Head of caudate nucleus (tissue), 42 donors: ENCODE results near the gene TBX4.
"Not testable (repeated sequence)": the region's sequence is repeated elsewhere in the genome, so short reads cannot be mapped to it uniquely, and the experiment has no call there.

ENCODE experiments used
- DNase-seq, 42 donors: peaks; one replicate each; pipeline versions ENCODE4 v3.0.0 to v3.0.0-alpha.2; 2020 to 2021; ENCODE audit warnings: mixed read lengths in 7 of 42
- intact Hi-C: fragments of 100-400 bp; cut with DNase I; formaldehyde crosslinking; loops from one replicate; pipeline ENCODE4 v1.15.0; 2022

TBX4 gene

GRCh38 chr17:61423967-61424649 is 28.1 kb upstream of the TBX4 start:
- DNase-seq, result no peak
- intact Hi-C loops, result no loop called here

- intact Hi-C loops, result no loop called here
- no peak for DNase-seq
Measured at GRCh38 chr17:61425682-61426481, 26.3 kb upstream of the TBX4 start.

DNA sequence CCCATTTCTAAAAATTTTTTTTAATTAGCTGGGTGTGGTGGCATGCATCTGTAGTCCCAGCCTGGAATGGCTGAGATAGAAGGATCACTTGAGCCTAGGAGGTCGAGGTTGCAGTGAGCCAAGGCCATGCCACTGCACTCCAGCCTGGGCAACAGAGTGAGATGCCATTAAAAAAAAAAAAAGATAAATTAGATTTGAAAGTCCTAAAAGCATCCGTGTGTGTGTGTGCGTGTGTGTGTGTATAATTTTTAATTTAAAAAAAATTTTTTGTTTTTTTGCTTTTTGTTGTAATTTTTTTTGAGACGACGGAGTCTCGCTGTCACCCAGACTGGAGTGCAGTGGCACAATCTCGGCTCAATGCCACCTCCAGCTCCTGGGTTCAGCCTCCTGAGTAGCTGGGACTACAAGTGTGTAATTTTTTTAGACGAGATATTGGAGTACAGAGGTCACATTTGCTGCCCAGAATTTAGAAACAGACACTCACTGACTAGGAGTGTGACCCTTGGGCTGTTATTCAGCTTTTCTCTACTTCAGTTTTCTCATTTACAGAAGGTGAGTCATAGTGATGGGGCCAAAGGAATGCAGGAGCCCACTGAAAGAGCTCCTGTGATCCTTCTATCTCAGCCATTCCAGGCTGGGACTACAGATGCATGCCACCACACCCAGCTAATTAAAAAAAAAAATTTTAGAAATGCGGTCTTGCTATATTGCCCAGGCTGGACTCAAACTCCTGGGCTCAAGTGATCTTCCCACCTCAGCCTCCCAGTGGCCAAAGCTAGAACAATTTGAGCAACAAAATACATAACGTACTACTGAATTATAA is 25.5 kb upstream of the TBX4 start:
- intact Hi-C loops, result no loop called here
- DNase-seq, result no peak

- DNase-seq, result no peak
- intact Hi-C loops, result no loop called here
Measured at GRCh38 chr17:61427567-61427966, 24.7 kb upstream of the TBX4 start.

DNA sequence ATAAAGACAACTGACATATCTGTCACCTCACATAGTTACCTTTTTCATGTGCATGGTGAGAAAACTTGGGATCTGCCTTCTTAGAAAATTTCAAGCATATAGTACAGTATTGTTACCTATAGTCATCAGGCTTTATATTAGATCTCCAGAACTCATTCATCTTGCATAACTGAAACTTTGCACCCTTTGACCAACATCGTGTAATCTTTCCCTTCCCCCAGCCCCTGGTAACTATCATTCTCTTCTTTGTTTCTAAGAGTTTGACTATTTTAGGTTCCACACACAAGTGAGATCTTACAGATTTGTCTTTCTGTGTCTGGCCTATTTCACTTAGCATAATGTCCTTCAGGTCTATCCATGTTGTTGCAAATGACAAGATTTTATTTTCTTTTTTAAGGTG is 22.9 kb upstream of the TBX4 start:
- intact Hi-C loops, result no loop called here
- DNase-seq, result no peak

- intact Hi-C loops, result not testable (repeated sequence)
- DNase-seq, result peak in 1 of 42 donors; percentile 34
Measured at GRCh38 chr17:61429831-61430230, 22.4 kb upstream of the TBX4 start.

DNA sequence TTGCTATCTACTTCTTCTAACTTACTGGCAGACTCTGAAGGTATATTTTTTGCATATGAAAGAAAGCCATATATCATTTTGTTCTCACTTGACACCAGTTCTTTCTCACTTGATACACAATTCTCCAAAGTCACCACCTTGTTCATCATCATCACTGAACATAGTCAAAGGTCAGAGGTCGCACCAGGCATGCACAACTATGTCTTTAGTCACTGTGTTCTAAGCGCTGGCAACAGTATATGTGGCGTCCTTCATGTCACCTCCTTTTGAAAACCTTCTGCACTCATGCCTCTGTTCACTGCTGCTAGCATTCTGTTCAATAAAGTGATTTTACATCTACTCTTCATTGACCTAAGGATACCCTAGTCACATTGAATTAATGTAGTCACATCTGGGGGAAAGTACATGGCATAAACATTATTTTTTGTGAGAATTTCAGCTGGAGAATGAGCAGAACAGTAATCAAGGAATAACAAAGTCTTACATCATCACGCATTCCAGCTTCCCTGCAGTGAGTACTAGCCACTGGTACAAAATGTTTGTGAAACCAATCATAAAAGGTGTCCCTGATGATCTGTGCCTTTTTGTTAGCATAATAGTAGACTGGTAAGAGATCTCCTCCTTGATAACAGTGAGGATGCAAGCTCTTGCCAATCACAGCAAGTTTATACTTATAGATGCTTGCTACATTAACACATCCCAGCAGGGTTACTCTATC is 20.5 kb upstream of the TBX4 start:
- intact Hi-C loops, result no loop called here
- DNase-seq, result no peak

DNA sequence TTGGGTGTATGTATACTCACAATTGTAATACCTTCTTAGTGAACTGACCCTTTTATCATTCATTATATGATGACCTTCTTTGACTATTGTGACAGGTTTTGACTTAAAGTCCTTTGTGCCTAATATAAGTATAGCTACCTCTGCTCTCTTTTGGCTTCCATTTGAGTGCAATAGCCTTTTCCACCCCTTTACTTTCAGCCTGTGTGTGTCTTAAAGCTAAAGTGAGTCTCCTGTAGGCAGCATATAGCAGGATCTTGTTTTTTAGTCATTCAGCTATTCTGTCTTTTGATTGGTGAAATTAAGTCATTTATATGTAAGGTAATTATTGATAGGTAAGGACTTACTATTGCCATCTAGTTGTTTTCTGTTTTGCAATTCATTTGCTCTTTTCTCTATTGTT is 15.9 kb upstream of the TBX4 start:
- intact Hi-C loops, result no loop called here
- DNase-seq, result no peak

GRCh38 chr17:61436995-61437704 is 15.1 kb upstream of the TBX4 start:
- intact Hi-C loops, result no loop called here
- no peak for DNase-seq

DNA sequence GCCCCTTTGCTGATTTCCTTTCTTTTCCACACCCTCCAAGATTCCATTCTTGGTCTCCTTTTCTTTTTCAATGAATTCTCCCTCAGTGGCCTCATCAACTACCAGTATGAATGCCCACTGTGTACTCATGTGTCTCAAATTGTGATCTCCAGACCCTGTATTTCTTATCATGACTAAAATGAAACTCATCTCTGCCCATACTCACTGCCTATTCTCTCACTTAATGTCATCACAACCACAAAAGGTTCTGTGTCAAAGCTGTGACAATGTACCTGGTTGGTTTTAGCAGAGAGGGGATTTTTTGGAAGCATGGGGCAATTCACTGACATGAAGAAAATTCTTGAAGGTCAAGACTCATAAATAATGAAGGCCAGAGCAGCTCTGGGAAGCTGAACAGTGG is 11.5 kb upstream of the TBX4 start:
- no peak for DNase-seq
- intact Hi-C loops, result no loop called here

- peak in 1 of 42 donors; percentile 9 for DNase-seq
- intact Hi-C loops, result not testable (repeated sequence)
Measured at GRCh38 chr17:61441507-61441906, 10.7 kb upstream of the TBX4 start.

GRCh38 chr17:61442136-61442775 is 10.0 kb upstream of the TBX4 start:
- intact Hi-C loops, result no loop called here
- DNase-seq, result peak in 2 of 42 donors; percentile 1 to 3

- DNase-seq, result peak in 1 of 42 donors; percentile 21
- intact Hi-C loops, result no loop called here
Measured at GRCh38 chr17:61442878-61443474, 9.2 kb upstream of the TBX4 start.

DNA sequence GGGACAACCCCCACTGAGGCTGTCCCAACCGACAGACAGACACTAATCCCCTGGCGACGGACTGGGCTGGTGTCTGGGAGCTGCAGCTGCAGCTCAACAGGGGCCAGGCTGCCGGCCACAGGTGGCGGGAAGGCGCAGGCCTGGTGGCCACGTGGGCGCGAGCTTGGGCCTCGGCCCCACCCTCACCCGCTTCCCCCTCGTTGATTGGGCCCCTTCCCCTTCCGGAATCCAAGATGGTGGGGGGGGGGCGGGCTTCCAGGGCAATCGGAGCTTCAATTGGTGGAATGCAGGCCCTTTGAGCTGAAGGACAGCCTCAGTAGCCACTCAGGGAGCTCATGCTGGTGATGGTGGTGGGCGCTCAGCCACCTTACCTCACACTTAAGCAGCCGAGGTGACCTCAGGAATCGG is 8.7 kb upstream of the TBX4 start:
- DNase-seq, result peak in 1 of 42 donors; percentile 1
- intact Hi-C loops, result no loop called here

GRCh38 chr17:61444075-61444474 is 8.1 kb upstream of the TBX4 start:
- DNase-seq, result peak in 2 of 42 donors; percentile 32 to 41
- intact Hi-C loops, result no loop called here

DNA sequence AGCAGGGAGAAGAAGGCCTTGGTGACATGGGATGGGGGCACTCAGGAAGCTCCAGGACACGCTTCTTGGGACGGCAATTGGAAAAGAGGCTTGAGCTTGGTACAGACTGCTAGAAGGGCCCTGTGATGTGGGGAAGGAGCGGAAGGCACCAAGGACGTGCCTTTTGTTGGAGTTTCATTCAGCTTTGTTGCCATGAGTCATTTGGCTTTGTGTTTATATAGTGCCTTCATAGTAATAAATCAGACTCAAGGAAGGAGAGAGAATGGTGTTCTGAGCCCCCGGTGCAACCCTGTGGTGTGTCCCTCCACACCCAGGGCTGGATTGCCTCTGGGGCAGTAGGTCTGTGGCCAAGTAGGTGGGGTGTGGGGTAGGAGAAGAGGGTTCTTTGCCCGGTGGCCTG is 7.4 kb upstream of the TBX4 start:
- intact Hi-C loops, result no loop called here
- DNase-seq, result peak in 2 of 42 donors; percentile 10 to 18

GRCh38 chr17:61447358-61447757 is 4.9 kb upstream of the TBX4 start:
- intact Hi-C loops, result no loop called here
- DNase-seq, result peak in 3 of 42 donors; percentile 12 to 26 (median 21)

DNA sequence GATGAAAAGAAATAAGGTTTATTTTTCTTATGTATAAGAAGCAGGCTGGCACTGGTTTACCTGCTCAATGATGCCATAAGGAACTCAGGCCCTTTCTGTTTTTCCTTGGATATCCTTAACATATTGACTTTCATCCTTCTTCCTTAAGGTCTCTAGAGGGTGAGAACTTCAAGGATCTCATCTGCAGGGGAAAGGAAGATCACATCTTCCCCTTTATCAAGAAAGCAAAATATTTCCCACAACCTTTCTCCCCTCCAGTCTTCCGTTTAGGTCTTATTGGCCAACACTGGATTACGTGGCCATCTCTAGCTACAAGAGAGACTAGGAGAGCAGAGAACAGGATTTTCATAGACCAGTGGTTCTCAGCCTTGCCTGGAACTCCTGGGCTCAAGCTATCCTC is 4.2 kb upstream of the TBX4 start:
- DNase-seq, result no peak
- intact Hi-C loops, result no loop called here
